Stimulated activated CD8-positive, alpha-beta memory T cell treated with anti-CD3 and anti-CD28 coated beads, Interleukin-7, amount 100 ng/mL, for 48 hours (primary cell): ENCODE measurements around the gene CFAP251.

Experiments used
- DNase-seq, 2 donors: peaks; one replicate each; pipeline ENCODE4 v3.0.0-alpha.2; 2020; ENCODE audit warnings: low read depth in 1 of 2; ENCODE audit errors: extremely low read depth in 1 of 2

The CFAP251 gene

GRCh38 chr12:122049827-122050226 lies 131.4 kb downstream of the CFAP251 start:
- DNase-seq = no peak

DNA sequence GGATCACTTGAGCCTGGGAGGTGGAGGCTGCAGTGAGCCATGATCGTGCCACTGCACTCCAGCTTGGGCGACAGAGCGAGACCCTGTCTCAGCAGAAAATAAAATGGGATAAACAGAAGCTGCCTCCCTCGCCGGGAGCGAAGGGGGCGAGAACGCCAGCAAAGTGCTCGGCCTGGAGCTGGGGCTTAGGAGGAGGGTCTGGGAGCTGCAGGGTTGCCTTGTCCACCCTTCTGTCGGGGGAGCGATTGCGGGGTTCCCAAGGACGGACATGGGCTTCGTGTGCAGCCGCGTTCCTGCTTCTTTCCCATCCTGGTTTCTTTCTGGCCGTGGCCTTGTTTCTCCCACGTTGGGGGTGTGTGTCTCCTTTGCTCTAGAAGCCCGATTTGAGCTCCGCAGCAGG lies 132.3 kb downstream of the CFAP251 start:
- DNase-seq = no peak

GRCh38 chr12:122051231-122051876 lies 133.0 kb downstream of the CFAP251 start:
- DNase-seq = no peak

DNA sequence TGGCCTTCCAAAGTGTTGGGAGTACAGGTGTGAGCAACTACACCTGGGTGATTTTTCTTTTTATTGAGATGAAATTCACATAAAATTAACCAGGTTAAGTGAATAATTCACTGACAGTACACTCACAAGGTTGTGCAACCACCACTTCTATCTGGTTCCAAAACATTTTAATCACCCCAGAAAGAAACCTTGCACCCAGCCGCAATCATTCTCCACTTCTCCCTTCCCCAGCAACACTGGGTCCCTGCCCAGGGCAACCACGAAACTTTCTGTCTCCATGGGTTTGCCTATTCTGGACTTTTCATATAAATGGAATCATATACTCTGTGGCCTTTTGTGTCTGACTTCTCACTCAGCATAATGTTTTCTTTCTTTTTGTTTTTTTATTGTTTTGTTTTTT lies 133.9 kb downstream of the CFAP251 start:
- no peak for DNase-seq
